Panc1 (cell line): Measurements from ENCODE around the gene USP49. TPM values are rescaled to one million over a fixed set of nuclear protein-coding genes. Genes with fewer than 3 reads are reported as not detected.

ENCODE experiments used
- ATAC-seq: fragments of 200-7000 bp; cut with Tn5 transposase; 2 replicates; pipeline ENCODE4 v1.9.1; 2020; ENCODE audit warnings: mild to moderate bottlenecking, moderate library complexity
- BruUV-seq: library from RNA; stranded (reverse); fragments of 400-500 nt; replicated peaks from 2 replicates; lab custom pipeline; 2021; lab: Mats Ljungman, UMichigan
- CTCF ChIA-PET: fragments of 300-600 bp; sonication (Branson Sonifier 250); formaldehyde crosslinking; loops from one replicate; lab custom pipeline; 2022; ENCODE audit warnings: antibody characterized with exemption; lab: Charles Lee
- POLR2A ChIA-PET: fragments of 300-600 bp; sonication (Branson Sonifier 250); formaldehyde crosslinking; loops from one replicate; lab custom pipeline; 2022; ENCODE audit warnings: antibody characterized with exemption; lab: Charles Lee
- DNase-seq: peaks from one replicate; pipeline ENCODE4 v3.0.0-alpha.2; 2010; ENCODE audit warnings: low read depth, low spot score
- H3K27ac ChIP-seq: 2 replicates; pipeline ENCODE4 v1.5.1; 2011; ENCODE audit warnings: mild to moderate bottlenecking, low read length, inconsistent platforms
- H3K27me3 ChIP-seq: fragments of 200-500 bp; sonication (Bioruptor generic); 2 replicates; pipeline ENCODE4 v1.6.0; 2014; ENCODE audit warnings: low read length, inconsistent platforms; ENCODE audit not compliant: control insufficient read depth, insufficient read depth
- H3K36me3 ChIP-seq: fragments of 200-500 bp; sonication (Bioruptor generic); 2 replicates; pipeline ENCODE4 v1.5.1; 2014; ENCODE audit warnings: inconsistent platforms, mild to moderate bottlenecking, low read length, moderate library complexity; ENCODE audit not compliant: control insufficient read depth, insufficient read depth
- H3K4me1 ChIP-seq: 2 replicates; pipeline ENCODE4 v1.5.1; 2011; ENCODE audit warnings: inconsistent platforms, mild to moderate bottlenecking, low read length, moderate library complexity; ENCODE audit not compliant: control insufficient read depth, insufficient read depth
- H3K4me3 ChIP-seq, 2 experiments: 2 replicates each; pipeline ENCODE4 v1.5.1; 2011 to 2012; ENCODE audit warnings: low read depth in 2 of 2, low read length in 2 of 2, mild to moderate bottlenecking in 2 of 2, inconsistent platforms in 1 of 2, moderate library complexity in 1 of 2
- H3K9me3 ChIP-seq: fragments of 200-500 bp; sonication (Bioruptor generic); 2 replicates; pipeline ENCODE4 v1.5.1; 2014; ENCODE audit warnings: low read depth, mild to moderate bottlenecking, inconsistent platforms, low read length, moderate library complexity; ENCODE audit not compliant: control insufficient read depth, insufficient read depth
- CTCF ChIP-seq: fragments of 450-650 bp; IDR thresholded peaks from 2 replicates; pipeline ENCODE4 v1.5.1; 2017; ENCODE audit warnings: mild to moderate bottlenecking
- POLR2AphosphoS5 ChIP-seq: IDR thresholded peaks from 2 replicates; pipeline ENCODE4 v1.6.1; 2012; ENCODE audit warnings: mild to moderate bottlenecking, low read depth, low read length, moderate library complexity
- REST ChIP-seq, 2 experiments: IDR thresholded peaks; 2 replicates each; pipeline ENCODE4 v1.6.1; 2011 to 2012; ENCODE audit warnings: low read depth in 2 of 2, control low read depth in 1 of 2, low read length in 1 of 2, mild to moderate bottlenecking in 1 of 2, moderate library complexity in 1 of 2; ENCODE audit not compliant: insufficient read depth in 1 of 2
- SIN3A ChIP-seq: IDR thresholded peaks from 2 replicates; pipeline ENCODE4 v1.6.1; 2012; ENCODE audit warnings: low read depth, mild to moderate bottlenecking, low read length, moderate library complexity, borderline replicate concordance; ENCODE audit not compliant: insufficient read depth
- TCF7L2 ChIP-seq: IDR thresholded peaks from 2 replicates; pipeline ENCODE4 v1.6.1; 2011; ENCODE audit warnings: mild to moderate bottlenecking, low read depth, low read length, inconsistent platforms
- in situ Hi-C: cut with HindIII; loops from 2 replicates; pipeline ENCODE4 v1.10.0; 2016; ENCODE audit warnings: low sequenced_read_pairs, low pct_unique_long_range_greater_than_20kb
- intact Hi-C: fragments of 100-400 bp; cut with micrococcal nuclease; formaldehyde crosslinking; loops from one replicate; pipeline ENCODE4 v1.10.0; 2022; ENCODE audit not compliant: unreplicated experiment
- total RNA-seq: library from RNA; stranded (reverse); gene quantifications from one replicate; pipeline ENCODE4 v1.2.1, GENCODE V29; 2021; ENCODE audit not compliant: unreplicated experiment

USP49 gene
- total RNA-seq, 1 experiment from 2014 or later: 5.4 TPM

GRCh38 chr6:41934278-41935192, 39.4 kb upstream of the USP49 start:
- peaks cover 30% of the 10 kb centered on the region for H3K4me1 ChIP-seq
- CTCF ChIA-PET: interaction anchor here (2.4 kb wide), 1 partner anchor 88 kb away, joined by 7 read pairs; no protein-coding TSS in a partner anchor
- H3K36me3 ChIP-seq: peaks cover 18% of the 10 kb centered on the region
- ATAC-seq: peak; percentile 9; the same call in 1 of the 2 replicates
- no TSS peak for BruUV-seq
- no peaks in the 10 kb centered on the region for H3K27me3 ChIP-seq
- no peaks in the 10 kb centered on the region for H3K9me3 ChIP-seq
- intact Hi-C loops (no loop called here), in situ Hi-C loops (no loop called here)
- no peak overlapping the region for H3K27ac ChIP-seq
- H3K4me3 ChIP-seq: no peak overlapping the region
- TF ChIP-seq POLR2AphosphoS5 (no peak), SIN3A (no peak), REST (IDR thresholded peaks at IDR 0.05; ENCODE audit: insufficient read depth in 1 of 2, low read depth in 2 of 2, low read length in 1 of 2) (no peak), CTCF (no peak), TCF7L2 (no peak)
- POLR2A ChIA-PET: interaction anchor here (0.5 kb wide), 1 partner anchor 38 kb away, joined by 3 read pairs; no protein-coding TSS in a partner anchor
- DNase-seq: no peak

GRCh38 chr6:41932378-41932777, 37.2 kb upstream of the USP49 start:
- Histone ChIP-seq H3K36me3 (peaks cover 24% of the 10 kb centered on the region), H3K9me3 (no peaks in the 10 kb centered on the region), H3K27ac (no peak overlapping the region), H3K27me3 (no peaks in the 10 kb centered on the region), H3K4me1 (peaks cover 21% of the 10 kb centered on the region), H3K4me3 (no peak overlapping the region)
- BruUV-seq: TSS peak; percentile 41
- intact Hi-C loops: no loop called here
- no peak for TF ChIP-seq POLR2AphosphoS5
- no peak for TF ChIP-seq TCF7L2
- no peak for TF ChIP-seq CTCF
- TF ChIP-seq SIN3A: no peak
- TF ChIP-seq REST (IDR thresholded peaks at IDR 0.05; ENCODE audit: insufficient read depth in 1 of 2, low read depth in 2 of 2, low read length in 1 of 2): no peak
- in situ Hi-C loops: no loop called here
- DNase-seq: no peak
- ChIA-PET CTCF (interaction anchor here (1.0 kb wide), 1 partner anchor 11 kb away, joined by 5 read pairs; the partner anchor contains the start of genes BYSL and MED20), POLR2A (interaction anchor here (0.6 kb wide), 1 partner anchor 22 kb away, joined by 3 read pairs; no protein-coding TSS in a partner anchor)
- ATAC-seq: no peak
